NCI-H524 treated with DMSO at 0.1 percent for 48 hours (cell line): ENCODE data around the gene PPP4R2.

Source experiments
- DNase-seq: peaks from one replicate; lab custom pipeline; 2025; lab: John Stamatoyannopoulos, UW

Gene PPP4R2

DNA sequence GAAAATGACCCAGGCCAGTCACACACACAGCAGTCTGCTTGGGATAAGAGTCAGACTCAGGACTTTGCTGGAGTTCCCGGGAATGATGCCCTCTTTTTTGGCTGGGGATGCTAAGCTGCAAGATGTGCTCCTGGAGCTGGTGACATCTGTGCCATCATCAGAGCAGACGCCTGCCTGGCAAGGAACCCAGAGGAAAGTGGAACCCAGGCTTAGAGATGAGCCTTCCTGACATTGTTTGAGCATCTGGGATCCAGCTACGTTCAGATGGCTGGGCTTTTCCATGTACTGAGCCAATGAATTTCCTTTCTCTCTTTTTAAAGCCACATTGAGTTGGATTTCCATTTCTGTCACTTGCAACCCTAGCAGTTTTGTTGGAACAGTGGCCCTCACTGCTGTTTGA is 118.1 kb downstream of the PPP4R2 start:
- DNase-seq = no peak

DNA sequence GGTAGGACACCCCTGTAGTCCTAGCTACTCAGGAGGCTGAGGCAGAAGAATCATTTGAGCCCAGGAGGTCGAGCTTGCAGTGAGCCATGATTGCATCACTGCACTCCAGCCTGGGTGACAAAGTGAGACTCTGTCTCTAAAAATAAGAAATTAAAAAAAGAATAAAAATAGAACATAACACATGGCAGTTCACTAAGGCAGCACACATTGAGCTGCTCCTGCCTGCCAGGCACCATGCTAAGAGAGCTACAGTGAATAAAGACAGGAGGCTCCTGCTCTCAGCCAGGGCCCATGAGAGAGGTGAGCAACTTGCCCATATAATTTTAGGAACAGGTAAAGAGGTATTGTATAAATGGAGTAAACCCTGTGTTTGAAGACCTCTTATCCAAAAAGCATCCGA is 119.2 kb downstream of the PPP4R2 start:
- DNase-seq = no peak
